ENCODE results near the gene CREG2. TPM values are rescaled to one million over a fixed set of nuclear protein-coding genes. Genes with fewer than 3 reads are reported as not detected.

CREG2 gene
- total and polyA plus RNA-seq, 2 experiments from 2014 or later: 1.7 to 2.6 TPM

DNA sequence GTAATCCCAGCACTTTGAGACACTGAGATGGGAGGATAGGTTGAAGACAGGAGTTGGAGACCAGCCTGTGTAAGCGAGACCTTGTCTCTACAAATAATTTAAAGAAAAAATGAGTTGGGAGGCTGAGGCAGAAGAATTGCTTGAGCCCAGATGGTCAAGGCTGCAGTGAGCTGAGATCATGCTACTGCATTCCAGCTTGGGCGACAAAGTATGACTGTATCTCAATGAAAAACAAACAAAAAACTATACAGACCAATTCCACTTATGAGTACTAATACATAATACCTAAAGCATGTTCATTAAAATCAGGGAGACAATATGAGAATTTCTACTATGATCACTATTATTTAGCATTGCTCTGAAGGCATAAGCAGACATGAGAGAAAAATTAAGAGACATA is 91.4 kb downstream of the CREG2 start:
- no peaks in the 10 kb centered on the region for H3F3A ChIP-seq (replicated peaks; ENCODE audit: low read depth)
- TF ChIP-seq CTCF (conservative IDR thresholded peaks at IDR 0.05; ENCODE audit: low read depth in 2 of 2) (no peak), CREB1 (CRISPR knock-in tag; IDR thresholded peaks at IDR 0.05; ENCODE audit: low read depth) (no peak), ZNF462 (CRISPR knock-in tag; IDR thresholded peaks at IDR 0.05) (no peak), REST (IDR thresholded peaks at IDR 0.05; ENCODE audit: unreplicated experiment) (no peak), POLR2AphosphoS5 (IDR thresholded peaks at IDR 0.05; ENCODE audit: low read depth) (no peak), ETS1 (IDR thresholded peaks at IDR 0.05) (no peak), ZNF114 (CRISPR knock-in tag; IDR thresholded peaks at IDR 0.05) (no peak), EZH2phosphoT487 (IDR thresholded peaks at IDR 0.05; ENCODE audit: unreplicated experiment) (no peak), JUNB (IDR thresholded peaks at IDR 0.05; ENCODE audit: unreplicated experiment) (no peak), STAT1 (IDR thresholded peaks at IDR 0.05; ENCODE audit: unreplicated experiment) (no peak)
- H3K79me2 ChIP-seq (replicated peaks; ENCODE audit: insufficient read depth): peaks cover 69% of the 10 kb centered on the region
- H3K4me1 ChIP-seq (ENCODE audit: insufficient read depth): 0 out of 2 replicates have a peak, but pooled peaks cover 2% of the 10 kb centered on the region
- Mint-ChIP-seq H3K4me1 (peaks cover 7% of the 10 kb centered on the region), H3K4me3 (no peak overlapping the region), H3K27me3 (ENCODE audit: insufficient read depth, low read depth, poor library complexity) (no peaks in the 10 kb centered on the region), H3K27ac (no peak overlapping the region), H3K9me3 (no peaks in the 10 kb centered on the region), H3K36me3 (ENCODE audit: low read depth) (peaks cover 2% of the 10 kb centered on the region; the same call in 2 of the 3 replicates)
- H3K4me2 ChIP-seq: no peak overlapping the region
- H3K27me3 ChIP-seq (ENCODE audit: insufficient read depth): no peaks in the 10 kb centered on the region
- H3K36me3 ChIP-seq (ENCODE audit: insufficient read depth): no peaks in the 10 kb centered on the region; the same call in 1 of the 2 replicates
- no peaks in the 10 kb centered on the region for H3K9me2 ChIP-seq (ENCODE audit: insufficient read depth)
- ATAC-seq (no peak), DNase-seq (ENCODE audit: low spot score) (no peak)
- no peak overlapping the region for H3K4me3 ChIP-seq
- H3K27ac ChIP-seq (ENCODE audit: low read depth): no peak overlapping the region
- H4K20me1 ChIP-seq (replicated peaks; ENCODE audit: insufficient read depth): peaks cover 26% of the 10 kb centered on the region; the same call in 1 of the 2 replicates
- no peak overlapping the region for H2AFZ ChIP-seq

Measured in GM23338 (cell line).